GM20000 (cell line): ENCODE data around the gene CCAR1.
"Not testable (repeated sequence)": the region's sequence is repeated elsewhere in the genome, so short reads cannot be mapped to it uniquely, and the experiment has no call there.

Experiments used
- DNase-seq: peaks from one replicate; pipeline ENCODE4 v3.0.0; 2012; ENCODE audit warnings: low spot score
- CTCF ChIP-seq: IDR thresholded peaks from 2 replicates; pipeline ENCODE4 v1.5.1; 2012; ENCODE audit warnings: mild to moderate bottlenecking, control low read depth; ENCODE audit errors: extremely low read depth, missing control alignments

CCAR1 gene

GRCh38 chr10:68742397-68742796, 21.4 kb downstream of the CCAR1 start:
- TF ChIP-seq CTCF = no peak
- no peak for DNase-seq

- TF ChIP-seq CTCF = no peak
- no peak for DNase-seq
These were observed 31.8 kb downstream of the CCAR1 start for GRCh38 chr10:68752711-68753350.

GRCh38 chr10:68756246-68756645, 35.2 kb downstream of the CCAR1 start:
- DNase-seq = no peak
- TF ChIP-seq CTCF = no peak

GRCh38 chr10:68756766-68757165, 35.7 kb downstream of the CCAR1 start:
- no peak for TF ChIP-seq CTCF
- no peak for DNase-seq

GRCh38 chr10:68759223-68759863, 38.3 kb downstream of the CCAR1 start:
- TF ChIP-seq CTCF = no peak
- DNase-seq = no peak

GRCh38 chr10:68759967-68760366, 38.9 kb downstream of the CCAR1 start:
- no peak for DNase-seq
- TF ChIP-seq CTCF = no peak

GRCh38 chr10:68767407-68767806, 46.4 kb downstream of the CCAR1 start:
- DNase-seq = not testable (repeated sequence)
